GM10248 (cell line): ENCODE measurements around the gene ZSCAN4.

Experiments used
- CTCF ChIA-PET: fragments of 300-600 bp; sonication (Branson Sonifier 250); formaldehyde crosslinking; extraction: SDS; loops from one replicate; lab custom pipeline; 2021; ENCODE audit warnings: antibody characterized with exemption; lab: Yijun Ruan, JAX
- POLR2A ChIA-PET: fragments of 350-650 bp; sonication (Branson Sonifier 250); formaldehyde crosslinking; extraction: SDS; loops from one replicate; lab custom pipeline; 2020; ENCODE audit warnings: antibody characterized with exemption; lab: Yijun Ruan, JAX
- DNase-seq: peaks from one replicate; pipeline ENCODE4 v3.0.0; 2012; ENCODE audit errors: extremely low spot score
- CTCF ChIP-seq: IDR thresholded peaks from 2 replicates; pipeline ENCODE4 v1.5.1; 2012; ENCODE audit warnings: mild to moderate bottlenecking, low read depth; ENCODE audit errors: extremely low read depth, missing control alignments, control extremely low read depth

Gene ZSCAN4

GRCh38 chr19:57672466-57672865 lies 3.7 kb downstream of the ZSCAN4 start:
- no peak for TF ChIP-seq CTCF

DNA sequence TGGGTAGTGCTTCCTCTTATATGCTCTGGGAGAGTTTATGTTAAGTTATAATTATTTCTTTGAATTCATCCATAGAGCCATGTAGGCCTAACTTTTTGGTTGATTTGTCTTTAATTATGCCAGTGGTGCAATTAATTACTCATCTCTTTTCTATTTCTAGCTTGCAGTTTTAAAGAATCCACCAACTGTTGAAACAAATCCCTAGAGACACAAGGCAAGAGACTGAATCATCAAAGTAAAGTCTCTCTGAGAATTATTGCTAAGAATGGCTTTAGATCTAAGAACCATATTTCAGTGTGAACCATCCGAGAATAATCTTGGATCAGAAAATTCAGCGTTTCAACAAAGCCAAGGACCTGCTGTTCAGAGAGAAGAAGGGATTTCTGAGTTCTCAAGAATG lies 7.1 kb downstream of the ZSCAN4 start:
- TF ChIP-seq CTCF: no peak
- POLR2A ChIA-PET: no interaction called here
- CTCF ChIA-PET: no interaction called here
- no peak for DNase-seq

More at GRCh38 chr19:57672466-57672865, 3.7 kb downstream of the ZSCAN4 start:
- no peak for DNase-seq
- CTCF ChIA-PET: interaction anchor here (0.8 to 2.6 kb wide), 3 partner anchors 10 to 856 kb away, joined by 3 to 7 read pairs (median 3); partner anchors contain the start of gene ZNF551
- POLR2A ChIA-PET: no interaction called here

- ChIA-PET CTCF (interaction anchor here (0.9 to 2.0 kb wide), 6 partner anchors 9 to 276 kb away, joined by 3 to 7 read pairs (median 4); partner anchors contain the start of gene ZNF211), POLR2A (interaction anchor here (1.2 kb wide), 1 partner anchor 25 kb away, joined by 4 read pairs; no protein-coding TSS in a partner anchor)
- TF ChIP-seq CTCF: no peak
- DNase-seq: no peak
These were observed 13.6 kb downstream of the ZSCAN4 start for GRCh38 chr19:57682226-57682766.

- DNase-seq: no peak
- TF ChIP-seq CTCF: no peak
- CTCF ChIA-PET: no interaction called here
- POLR2A ChIA-PET: no interaction called here
These were observed 18.0 kb downstream of the ZSCAN4 start for GRCh38 chr19:57686727-57687126.

DNA sequence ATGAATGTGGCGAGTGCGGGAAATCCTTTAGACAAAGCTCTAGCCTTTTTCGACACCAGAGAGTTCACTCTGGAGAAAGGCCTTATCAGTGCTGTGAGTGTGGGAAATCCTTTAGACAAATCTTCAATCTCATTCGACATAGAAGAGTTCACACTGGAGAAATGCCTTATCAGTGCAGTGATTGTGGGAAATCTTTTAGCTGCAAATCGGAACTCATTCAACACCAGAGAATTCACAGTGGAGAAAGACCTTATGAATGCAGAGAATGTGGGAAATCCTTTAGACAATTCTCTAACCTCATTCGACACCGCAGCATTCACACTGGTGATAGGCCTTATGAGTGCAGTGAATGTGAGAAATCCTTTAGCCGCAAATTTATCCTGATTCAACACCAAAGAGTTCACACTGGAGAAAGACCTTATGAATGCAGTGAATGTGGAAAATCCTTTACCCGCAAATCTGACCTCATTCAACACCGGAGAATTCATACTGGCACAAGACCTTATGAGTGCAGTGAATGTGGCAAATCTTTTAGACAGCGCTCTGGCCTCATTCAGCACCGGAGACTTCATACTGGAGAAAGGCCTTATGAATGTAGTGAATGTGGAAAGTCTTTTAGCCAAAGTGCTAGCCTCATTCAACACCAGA lies 18.8 kb downstream of the ZSCAN4 start:
- no peak for DNase-seq
- POLR2A ChIA-PET: no interaction called here
- CTCF ChIA-PET: no interaction called here
- TF ChIP-seq CTCF: no peak

- CTCF ChIA-PET: no interaction called here
- TF ChIP-seq CTCF: no peak
- POLR2A ChIA-PET: no interaction called here
- no peak for DNase-seq
These were observed 19.5 kb downstream of the ZSCAN4 start for GRCh38 chr19:57688011-57688763.
